ENCODE data around the gene OR6C65.
"Not testable (repeated sequence)": the region's sequence is repeated elsewhere in the genome, so short reads cannot be mapped to it uniquely, and the experiment has no call there.

GRCh38 chr12:55355338-55355737 is 45.0 kb upstream of the OR6C65 start:
- TF ChIP-seq CTCF (IDR thresholded peaks at IDR 0.05); ZFX (IDR thresholded peaks at IDR 0.05; ENCODE audit: borderline replicate concordance): not testable (repeated sequence)

All from 22Rv1 (cell line).